ENCODE data around the gene CMIP.
A peak's percentile ranks its signal among the peaks of the same experiment; 100 is the strongest.

The CMIP gene

GRCh38 chr16:81539759-81540472 lies 95.3 kb downstream of the CMIP start:
- DNase-seq: no peak

GRCh38 chr16:81541314-81541713 lies 96.7 kb downstream of the CMIP start:
- DNase-seq: no peak

- no peak for DNase-seq
Measured at GRCh38 chr16:81542609-81543570, 98.3 kb downstream of the CMIP start.

- no peak for DNase-seq
Measured at GRCh38 chr16:81543571-81543970, 99.0 kb downstream of the CMIP start.

DNA sequence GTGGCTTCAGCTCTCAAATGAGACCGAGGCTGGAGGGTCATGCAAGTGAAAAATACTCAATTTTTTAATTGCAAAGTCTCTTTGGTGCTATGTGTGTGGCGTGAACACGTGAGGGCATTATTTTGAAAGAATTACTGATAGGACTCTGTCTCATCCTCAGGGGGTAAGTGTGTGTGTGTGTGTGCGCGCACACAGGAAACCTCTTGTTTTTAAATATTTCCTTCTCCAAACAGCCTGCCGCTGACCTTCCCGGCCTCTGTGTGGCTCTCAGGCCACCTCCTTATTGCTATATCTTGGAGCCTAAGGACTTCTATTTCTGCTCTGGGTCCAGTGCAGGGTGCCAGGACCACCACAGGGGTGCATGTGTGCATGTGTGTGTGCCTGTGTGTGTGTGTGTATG lies 99.7 kb downstream of the CMIP start:
- DNase-seq: no peak

DNA sequence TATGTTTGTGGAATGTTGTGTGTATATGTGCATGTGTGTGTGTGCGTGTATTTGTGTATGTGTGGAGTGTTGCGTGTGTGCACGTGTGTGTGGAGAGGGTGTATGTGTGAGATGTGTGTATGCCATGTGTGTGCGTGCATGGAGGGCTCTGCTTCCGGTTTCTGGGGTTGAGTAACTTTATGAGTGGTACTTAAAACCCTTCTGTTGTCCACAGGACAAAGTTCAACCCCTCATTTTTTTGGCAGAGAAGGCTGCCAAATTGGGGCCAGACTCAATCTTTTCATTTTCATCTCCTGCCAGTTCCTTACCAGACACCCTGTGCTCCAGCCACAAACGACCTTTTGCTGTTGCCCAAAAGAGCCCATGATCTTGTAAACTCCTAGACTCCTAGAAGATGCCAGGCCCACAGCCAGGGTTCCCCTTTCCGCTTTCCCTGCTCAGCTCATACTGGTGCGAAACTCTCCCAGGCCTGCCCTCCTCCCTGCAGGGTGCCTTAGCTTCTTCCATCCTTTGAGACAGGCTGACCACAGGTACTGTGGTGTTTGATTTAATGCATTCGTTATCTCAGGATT lies 100.2 kb downstream of the CMIP start:
- DNase-seq: no peak

DNA sequence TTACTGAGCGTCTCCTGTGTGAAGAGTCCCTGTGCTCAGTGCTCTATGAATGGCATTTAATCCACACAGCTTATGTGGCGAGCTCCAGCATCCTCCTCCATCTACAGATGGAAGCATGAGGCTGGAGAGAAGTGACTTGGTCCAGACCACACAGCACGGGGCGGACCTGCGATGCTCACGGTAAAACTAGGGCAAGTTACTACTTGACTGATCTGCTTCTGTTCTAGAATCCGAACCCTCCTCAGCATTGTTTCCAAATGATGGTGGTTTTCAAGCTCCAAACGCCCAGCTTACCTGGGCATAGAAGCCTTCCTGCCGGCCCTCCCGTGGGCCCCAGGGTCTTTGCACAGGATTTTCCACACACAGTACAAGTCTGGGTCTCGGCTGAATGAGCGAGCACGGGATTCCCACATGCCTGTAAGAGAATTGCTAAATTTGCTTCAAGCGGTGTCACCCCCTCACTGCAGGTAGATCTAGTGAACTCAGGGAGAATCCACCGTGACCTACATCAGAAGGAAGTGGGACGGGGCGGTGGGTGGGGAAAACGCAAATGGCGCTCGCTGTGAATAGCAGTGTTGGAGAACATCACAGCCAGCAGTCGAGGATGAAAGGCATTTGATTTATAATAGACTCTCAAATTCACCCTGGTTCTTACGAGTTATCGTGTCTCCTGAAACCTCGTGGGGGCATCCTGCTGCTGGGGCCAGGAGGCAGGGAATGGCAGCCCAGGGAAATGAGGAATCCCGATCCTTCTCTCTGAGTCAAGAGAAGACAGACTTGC lies 101.1 kb downstream of the CMIP start:
- no peak for DNase-seq

- DNase-seq: no peak
Measured at GRCh38 chr16:81546781-81547180, 102.2 kb downstream of the CMIP start.

DNA sequence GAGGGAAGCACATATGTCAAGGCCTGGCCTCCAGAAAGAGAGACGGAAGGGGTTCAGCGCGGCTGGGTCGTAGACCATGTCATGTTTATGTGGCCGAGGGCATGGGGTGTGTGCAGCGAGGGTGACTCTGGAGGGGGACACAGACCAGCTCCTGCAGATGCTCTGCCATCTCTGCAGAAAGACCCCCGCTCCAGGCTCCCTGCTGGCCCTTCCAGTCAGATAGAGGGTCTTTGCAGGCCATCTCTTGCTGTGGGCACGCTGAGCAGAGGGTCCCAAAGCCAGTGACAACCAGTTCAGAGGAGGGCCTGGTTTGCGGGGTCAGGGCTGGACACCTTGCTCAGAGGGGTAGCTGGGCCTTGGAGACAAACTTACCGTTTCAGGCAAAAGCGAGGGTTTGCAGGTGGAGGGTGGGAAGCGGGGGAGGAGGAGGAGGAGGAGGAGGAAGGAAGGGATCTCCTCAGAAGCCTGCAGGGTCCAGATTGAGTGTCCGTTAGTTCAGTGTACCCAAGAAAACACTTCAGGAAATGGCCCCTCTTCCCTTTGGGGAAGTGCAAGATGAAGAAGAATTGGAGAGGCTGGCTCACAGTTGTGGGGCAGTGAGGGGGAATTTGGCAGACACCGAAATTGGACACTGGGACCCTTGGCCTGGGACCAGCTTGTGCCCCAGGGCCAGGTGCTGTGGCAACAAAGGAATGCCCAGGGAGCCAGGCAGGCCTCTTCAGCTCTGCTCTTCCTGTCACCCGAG lies 102.8 kb downstream of the CMIP start:
- no peak for DNase-seq

DNA sequence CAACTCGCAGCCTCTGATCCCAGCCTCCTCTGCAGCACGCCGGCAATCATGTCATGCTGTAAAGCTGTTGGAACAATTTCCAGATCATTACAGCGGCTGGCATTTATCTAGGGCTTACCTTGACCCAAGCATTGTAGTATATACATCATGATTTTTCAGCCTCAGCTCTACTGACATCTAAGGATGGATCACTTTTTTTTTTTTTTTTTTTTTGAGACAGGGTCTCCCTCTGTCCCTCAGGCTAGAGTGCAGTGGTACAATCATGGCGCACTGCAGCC lies 103.3 kb downstream of the CMIP start:
- no peak for DNase-seq

GRCh38 chr16:81548551-81548875 lies 103.9 kb downstream of the CMIP start:
- no peak for DNase-seq

DNA sequence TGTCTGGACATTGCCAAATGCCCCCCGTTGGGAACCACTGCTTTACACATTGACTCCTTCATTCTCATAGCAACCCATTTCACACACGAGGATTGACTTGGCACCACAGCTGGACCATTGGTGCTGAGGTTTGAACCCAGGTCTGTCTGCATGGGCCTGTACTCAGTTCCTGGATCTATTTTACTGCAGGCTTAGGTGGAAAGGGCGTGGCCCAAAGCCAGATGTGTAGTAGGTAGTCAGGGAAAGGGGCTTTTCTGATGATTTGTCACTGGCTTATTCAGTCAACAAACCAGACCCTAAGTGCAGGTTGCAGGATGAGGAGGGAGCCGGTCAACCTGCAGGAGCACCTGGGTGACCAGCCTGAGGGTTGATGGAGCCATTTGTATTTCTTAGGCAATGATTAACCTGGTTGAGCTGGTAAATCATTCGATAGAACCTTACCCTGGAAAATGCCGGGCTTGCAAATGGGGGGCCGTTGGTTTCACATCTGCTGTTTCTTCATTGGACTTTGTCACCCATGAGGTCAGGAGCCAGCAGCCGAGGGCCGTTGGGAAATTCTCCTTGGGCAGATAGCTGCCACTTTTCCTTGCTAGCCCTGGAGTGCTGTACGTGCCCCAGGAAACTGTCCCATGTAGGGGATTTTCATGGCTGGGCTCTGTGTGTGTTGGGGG lies 104.4 kb downstream of the CMIP start:
- no peak for DNase-seq

DNA sequence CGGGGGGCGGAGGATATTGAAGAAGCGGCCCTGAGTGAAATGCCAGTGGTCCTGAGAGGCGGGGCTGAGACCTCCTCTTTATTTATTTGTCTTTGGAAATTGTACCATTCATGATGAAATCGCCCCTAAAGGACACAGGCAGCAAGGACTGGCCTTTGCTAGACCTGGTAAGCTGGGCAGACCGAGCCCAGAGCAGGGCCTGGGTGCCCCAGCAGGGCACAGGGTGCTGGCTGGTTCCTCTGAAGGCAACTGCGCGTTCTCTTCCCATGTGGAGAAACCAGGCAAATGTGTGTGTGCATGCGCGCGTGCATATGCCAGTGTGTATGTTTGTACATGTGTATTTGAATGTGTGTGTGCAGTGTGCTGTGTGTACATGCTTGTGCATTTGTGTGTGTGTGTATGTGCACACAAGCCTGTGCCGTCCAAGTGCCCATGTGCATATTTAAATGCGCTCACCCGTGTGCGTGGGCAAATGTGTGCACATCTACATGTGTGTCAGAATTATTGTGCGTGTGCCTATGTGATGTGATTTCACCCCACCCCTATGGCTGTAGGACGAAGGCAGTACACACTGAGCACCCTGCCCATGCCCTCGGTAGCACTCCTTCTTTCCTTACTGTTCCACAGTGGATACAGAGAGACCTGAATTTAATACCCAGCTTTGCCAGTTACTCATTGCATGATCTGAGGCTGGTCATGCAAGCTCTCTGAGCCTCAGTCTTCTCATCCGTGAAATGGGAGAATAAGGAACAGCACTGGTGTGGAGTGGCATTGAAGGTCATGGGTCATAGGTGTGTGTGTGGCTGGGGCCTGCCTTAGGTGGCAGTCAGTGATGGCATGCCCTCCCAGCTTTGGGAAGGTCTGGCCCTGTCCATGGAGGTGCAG lies 105.2 kb downstream of the CMIP start:
- DNase-seq: no peak

- DNase-seq: no peak
Measured at GRCh38 chr16:81550432-81550808, 105.8 kb downstream of the CMIP start.

- no peak for DNase-seq
Measured at GRCh38 chr16:81551151-81551808, 106.7 kb downstream of the CMIP start.

- no peak for DNase-seq
Measured at GRCh38 chr16:81551821-81552304, 107.3 kb downstream of the CMIP start.

DNA sequence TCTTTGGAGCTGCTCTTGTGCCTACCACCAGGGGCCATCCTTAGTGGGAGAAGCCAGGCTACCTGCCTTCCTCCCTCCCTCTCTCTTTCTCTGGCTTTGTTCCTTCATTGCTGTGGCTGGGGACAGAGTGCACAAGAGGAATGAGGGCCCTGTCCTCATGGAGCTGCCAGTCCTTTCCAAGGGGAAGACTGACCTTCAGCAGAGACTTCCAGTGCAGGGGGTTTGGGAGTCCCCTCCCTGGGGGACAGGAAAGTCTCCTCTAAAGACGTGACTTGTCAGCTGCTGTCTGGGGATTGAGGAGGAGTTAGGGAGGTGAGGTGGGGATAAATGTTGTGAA lies 108.1 kb downstream of the CMIP start:
- DNase-seq: no peak

GRCh38 chr16:81553080-81553813 lies 108.6 kb downstream of the CMIP start:
- DNase-seq: no peak

- peak; percentile 29 for DNase-seq
Measured at GRCh38 chr16:81553814-81554675, 109.4 kb downstream of the CMIP start.
